H1 (cell line): ENCODE data around the gene TRAF3IP1.

Source experiments
- CREB1 ChIP-seq: IDR thresholded peaks from 2 replicates; pipeline ENCODE4 v1.6.1; 2012; ENCODE audit warnings: inconsistent platforms
- EGR1 ChIP-seq: IDR thresholded peaks from 2 replicates; pipeline ENCODE4 v1.6.1; 2011; ENCODE audit warnings: low read depth, low read length, borderline replicate concordance
- EP300 ChIP-seq, 2 experiments: IDR thresholded peaks; 1 replicate in 1 of 2; 2 replicates in 1 of 2; pipeline ENCODE4 v1.6.1; 2011 to 2012; ENCODE audit warnings: low read depth in 2 of 2, low read length in 2 of 2, mild to moderate bottlenecking in 2 of 2, borderline replicate concordance in 1 of 2, inconsistent platforms in 1 of 2, moderate library complexity in 1 of 2
- EZH2 ChIP-seq: fragments of 200-600 bp; sonication (generic); IDR thresholded peaks from 2 replicates; pipeline ENCODE4 v1.7.1; 2012; ENCODE audit warnings: low read depth, mild to moderate bottlenecking, moderate library complexity, low read length, inconsistent platforms; ENCODE audit not compliant: severe bottlenecking
- JUN ChIP-seq: IDR thresholded peaks from 2 replicates; pipeline ENCODE4 v1.6.1; 2011; ENCODE audit warnings: low read depth, mild to moderate bottlenecking, improper control_type of control experiment, low read length
- KDM1A ChIP-seq: fragments of 200-600, 300-600 bp; sonication (generic); IDR thresholded peaks from 2 replicates; pipeline ENCODE4 v1.7.1; 2016; ENCODE audit warnings: mild to moderate bottlenecking, low read length, borderline replicate concordance
- POLR2AphosphoS5 ChIP-seq: IDR thresholded peaks from 2 replicates; pipeline ENCODE4 v1.6.1; 2011; ENCODE audit warnings: low read depth, low read length
- RAD21 ChIP-seq, 2 experiments: IDR thresholded peaks in 1 of 2; conservative IDR thresholded peaks in 1 of 2; 2 replicates each; pipeline ENCODE4 v1.6.1; 2011; ENCODE audit warnings: low read depth in 2 of 2, low read length in 2 of 2, improper control_type of control experiment in 1 of 2, inconsistent platforms in 1 of 2, mild to moderate bottlenecking in 1 of 2, moderate library complexity in 1 of 2
- RBBP5 ChIP-seq: IDR thresholded peaks from 2 replicates; pipeline ENCODE4 v1.7.1; 2012; ENCODE audit warnings: low read depth, mild to moderate bottlenecking, inconsistent platforms, low read length, moderate library complexity, borderline replicate concordance
- SUZ12 ChIP-seq: fragments of 200-600 bp; sonication (generic); IDR thresholded peaks from 2 replicates; pipeline ENCODE4 v1.6.1; 2012; ENCODE audit warnings: mild to moderate bottlenecking, inconsistent platforms, low read length, moderate library complexity, mixed read lengths
- YY1 ChIP-seq: IDR thresholded peaks from 2 replicates; pipeline ENCODE4 v1.6.1; 2011; ENCODE audit warnings: low read depth, mild to moderate bottlenecking, low read length
- TF ChIP-seq, protein P1 (sequence below), 3 experiments: IDR thresholded peaks; 1 replicate in 2 of 3; 2 replicates in 1 of 3; pipeline versions ENCODE4 v1.5.1 to v1.6.1; 2011; ENCODE audit warnings: low read length in 3 of 3, mild to moderate bottlenecking in 3 of 3, inconsistent platforms in 2 of 3, low read depth in 1 of 3, moderate library complexity in 1 of 3; ENCODE audit not compliant: insufficient read depth in 1 of 3; ENCODE audit errors: control extremely low read depth in 1 of 3
- TF ChIP-seq, protein P2 (sequence below): IDR thresholded peaks from 2 replicates; pipeline ENCODE4 v1.6.1; 2011; ENCODE audit warnings: low read depth, mild to moderate bottlenecking, low read length; ENCODE audit not compliant: insufficient read depth

DNA sequence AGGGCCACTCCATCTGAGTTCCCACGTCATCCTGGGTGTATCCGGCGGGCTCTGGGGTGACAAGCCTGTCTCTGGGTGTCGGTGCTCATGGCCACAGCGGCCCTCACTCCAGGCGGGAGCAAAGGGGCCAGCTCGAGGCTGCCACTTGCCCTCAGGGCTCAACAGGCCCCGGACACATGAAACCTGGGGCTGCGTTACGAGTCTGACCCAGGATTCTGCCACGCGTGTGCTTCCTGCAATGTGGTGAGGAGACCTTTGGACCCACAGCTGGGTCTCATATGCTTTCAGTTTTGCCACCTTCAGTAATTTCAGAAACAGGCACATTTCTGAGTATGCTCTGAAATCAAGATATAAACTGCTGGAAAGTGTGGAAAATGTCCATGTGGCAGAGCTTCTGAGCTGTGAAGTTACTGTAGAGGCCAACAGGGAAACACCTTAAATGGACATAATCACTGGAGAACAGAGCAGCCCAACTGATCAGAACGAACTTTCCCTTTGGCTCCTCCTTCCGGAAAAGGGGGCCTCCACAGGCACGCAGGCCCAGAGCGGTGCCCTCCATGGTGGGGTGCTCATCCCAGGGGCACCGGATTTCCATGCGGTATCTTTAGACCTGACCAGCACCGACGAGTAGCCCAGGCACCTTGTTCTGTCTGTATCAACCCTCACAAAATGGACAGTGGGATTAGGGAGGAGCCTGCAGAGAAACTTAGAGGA is 46.0 kb upstream of the TRAF3IP1 start:
- TF ChIP-seq YY1 (no peak), EP300 (IDR thresholded peaks at IDR 0.05; ENCODE audit: borderline replicate concordance in 1 of 2, low read depth in 2 of 2, low read length in 2 of 2) (no peak), EZH2 (no peak), POLR2AphosphoS5 (no peak), RAD21 (IDR thresholded peaks at IDR 0.05 in 1 of 2, conservative IDR thresholded peaks at IDR 0.05 in 1 of 2; ENCODE audit: low read depth in 2 of 2, low read length in 2 of 2) (no peak), KDM1A (no peak), RBBP5 (no peak), SUZ12 (no peak), JUN (no peak), EGR1 (no peak), CREB1 (no peak)
- TF ChIP-seq, protein P1, sequence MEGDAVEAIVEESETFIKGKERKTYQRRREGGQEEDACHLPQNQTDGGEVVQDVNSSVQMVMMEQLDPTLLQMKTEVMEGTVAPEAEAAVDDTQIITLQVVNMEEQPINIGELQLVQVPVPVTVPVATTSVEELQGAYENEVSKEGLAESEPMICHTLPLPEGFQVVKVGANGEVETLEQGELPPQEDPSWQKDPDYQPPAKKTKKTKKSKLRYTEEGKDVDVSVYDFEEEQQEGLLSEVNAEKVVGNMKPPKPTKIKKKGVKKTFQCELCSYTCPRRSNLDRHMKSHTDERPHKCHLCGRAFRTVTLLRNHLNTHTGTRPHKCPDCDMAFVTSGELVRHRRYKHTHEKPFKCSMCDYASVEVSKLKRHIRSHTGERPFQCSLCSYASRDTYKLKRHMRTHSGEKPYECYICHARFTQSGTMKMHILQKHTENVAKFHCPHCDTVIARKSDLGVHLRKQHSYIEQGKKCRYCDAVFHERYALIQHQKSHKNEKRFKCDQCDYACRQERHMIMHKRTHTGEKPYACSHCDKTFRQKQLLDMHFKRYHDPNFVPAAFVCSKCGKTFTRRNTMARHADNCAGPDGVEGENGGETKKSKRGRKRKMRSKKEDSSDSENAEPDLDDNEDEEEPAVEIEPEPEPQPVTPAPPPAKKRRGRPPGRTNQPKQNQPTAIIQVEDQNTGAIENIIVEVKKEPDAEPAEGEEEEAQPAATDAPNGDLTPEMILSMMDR (IDR thresholded peaks at IDR 0.05; ENCODE audit: control extremely low read depth in 1 of 3, insufficient read depth in 1 of 3, low read depth in 1 of 3, low read length in 3 of 3), result no peak
- TF ChIP-seq, protein P2, sequence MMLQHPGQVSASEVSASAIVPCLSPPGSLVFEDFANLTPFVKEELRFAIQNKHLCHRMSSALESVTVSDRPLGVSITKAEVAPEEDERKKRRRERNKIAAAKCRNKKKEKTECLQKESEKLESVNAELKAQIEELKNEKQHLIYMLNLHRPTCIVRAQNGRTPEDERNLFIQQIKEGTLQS, result no peak
